LNCaP clone FGC (cell line): ENCODE data around the gene SDK2.
"Not testable (repeated sequence)": the region's sequence is repeated elsewhere in the genome, so short reads cannot be mapped to it uniquely, and the experiment has no call there.

Source experiments
- DNase-seq: peaks from one replicate; pipeline ENCODE4 v3.0.0-alpha.2; 2011; ENCODE audit warnings: low read depth
- H3K4me3 ChIP-seq: 2 replicates; pipeline ENCODE4 v1.5.1; 2011; ENCODE audit warnings: mild to moderate bottlenecking, low read depth, low read length, control low read depth
- CTCF ChIP-seq: IDR thresholded peaks from 2 replicates; pipeline ENCODE4 v1.5.1; 2012; ENCODE audit warnings: mild to moderate bottlenecking; ENCODE audit not compliant: control insufficient read depth, insufficient read depth; ENCODE audit errors: extremely low read depth

The SDK2 gene

GRCh38 chr17:73313526-73314127 lies 330.6 kb downstream of the SDK2 start:
- no peak for TF ChIP-seq CTCF

GRCh38 chr17:73312887-73313286 lies 331.4 kb downstream of the SDK2 start:
- H3K4me3 ChIP-seq, DNase-seq: not testable (repeated sequence)

More at GRCh38 chr17:73313526-73314127, 330.6 kb downstream of the SDK2 start:
- H3K4me3 ChIP-seq, result no peak overlapping the region
- DNase-seq, result no peak

GRCh38 chr17:73311781-73312641 lies 332.2 kb downstream of the SDK2 start, which contains the start of gene CDC42EP4:
TSS of gene CDC42EP4 (minus strand) at chr17:73312001. CDS start at chr17:73286500, 25,501 bp downstream.
- no peak for TF ChIP-seq CTCF
- peak; percentile 72 for DNase-seq
- peak within 1 kb of the TSS; percentile 87 for H3K4me3 ChIP-seq

GRCh38 chr17:73311428-73311780 lies 332.8 kb downstream of the SDK2 start:
- peak overlapping the region; percentile 87 for H3K4me3 ChIP-seq
- TF ChIP-seq CTCF, result no peak; the same call in 1 of the 2 replicates

GRCh38 chr17:73309727-73310596 lies 334.3 kb downstream of the SDK2 start:
- no peak for DNase-seq
- no peak for TF ChIP-seq CTCF
- peak overlapping the region; percentile 87 for H3K4me3 ChIP-seq

More at GRCh38 chr17:73311428-73311780, 332.8 kb downstream of the SDK2 start:
- no peak for DNase-seq

GRCh38 chr17:73308959-73309358 lies 335.3 kb downstream of the SDK2 start:
- H3K4me3 ChIP-seq, result peak overlapping the region; percentile 87

GRCh38 chr17:73308017-73308823 lies 336.0 kb downstream of the SDK2 start:
- TF ChIP-seq CTCF, result peak; percentile 29; the same call in 1 of the 2 replicates
- DNase-seq, result peak; percentile 98
- peak overlapping the region; percentile 49 for H3K4me3 ChIP-seq

More at GRCh38 chr17:73308959-73309358, 335.3 kb downstream of the SDK2 start:
- not testable (repeated sequence) for DNase-seq
